Endothelial cell of umbilical vein (primary cell): Measurements from ENCODE around the gene ALK. TPM values are rescaled to one million over a fixed set of nuclear protein-coding genes. Genes with fewer than 3 reads are reported as not detected.

Source experiments
- BruUV-seq: library from RNA; stranded (reverse); fragments of 400-500 nt; replicated peaks from 2 replicates; lab custom pipeline; 2021; lab: Mats Ljungman, UMichigan
- CTCF ChIA-PET: fragments of 300-600, 350-600 bp; sonication (Branson Sonifier 250); formaldehyde crosslinking; loops from one replicate; lab custom pipeline; 2021; ENCODE audit warnings: antibody characterized with exemption, inconsistent platforms; lab: Charles Lee
- POLR2A ChIA-PET: fragments of 300-600, 350-600 bp; sonication (Branson Sonifier 250); formaldehyde crosslinking; loops from one replicate; lab custom pipeline; 2021; ENCODE audit warnings: antibody characterized with exemption, inconsistent platforms; lab: Charles Lee
- DNase-seq: peaks from one replicate; pipeline ENCODE4 v3.0.0-alpha.2; 2011; ENCODE audit warnings: low read depth, low spot score
- FAIRE-seq: peaks from 2 replicates; lab custom pipeline; 2011; peaks lifted over from hg19 to GRCh38; lab: Jason Lieb, UNC
- H2AFZ ChIP-seq: 2 replicates; pipeline ENCODE4 v1.6.0; 2012; ENCODE audit warnings: low read depth, low read length, control low read depth, inconsistent platforms
- H3K27ac ChIP-seq: 2 replicates; pipeline ENCODE4 v1.5.1; 2011; ENCODE audit warnings: low read depth, mild to moderate bottlenecking, control low read depth, low read length, moderate library complexity; ENCODE audit not compliant: insufficient read depth
- H3K27me3 ChIP-seq, 2 experiments: 2 replicates each; pipeline versions ENCODE4 v1.6.0 to v1.6.1; 2011; ENCODE audit warnings: low read length in 2 of 2, mixed read lengths in 1 of 2; ENCODE audit not compliant: control insufficient read depth in 2 of 2, insufficient read depth in 2 of 2
- H3K36me3 ChIP-seq, 2 experiments: 2 replicates in 1 of 2; 3 replicates in 1 of 2; pipeline ENCODE4 v1.5.1; 2011; ENCODE audit warnings: low read length in 2 of 2, mild to moderate bottlenecking in 1 of 2, moderate library complexity in 1 of 2; ENCODE audit not compliant: control insufficient read depth in 2 of 2, insufficient read depth in 2 of 2; ENCODE audit errors: extremely low read depth in 1 of 2
- H3K4me1 ChIP-seq: 3 replicates; pipeline ENCODE4 v1.5.1; 2011; ENCODE audit warnings: mild to moderate bottlenecking, low read length; ENCODE audit not compliant: control insufficient read depth, insufficient read depth; ENCODE audit errors: extremely low read depth
- H3K4me2 ChIP-seq: 2 replicates; pipeline ENCODE4 v1.6.1; 2011; ENCODE audit warnings: low read length, control low read depth, mixed read lengths; ENCODE audit not compliant: insufficient read depth
- H3K4me3 ChIP-seq, 3 experiments: fragments of 200-600 bp in 1 of 3; sonication (generic), shearing (Covaris generic) in 1 of 3; replicated peaks in 1 of 3; 2 replicates each; pipeline ENCODE4 v1.5.1; 2011 to 2016; ENCODE audit warnings: control low read depth in 3 of 3, low read length in 3 of 3, mild to moderate bottlenecking in 2 of 3, inconsistent platforms in 1 of 3, low read depth in 1 of 3, moderate library complexity in 1 of 3; ENCODE audit not compliant: insufficient read depth in 1 of 3
- H3K79me2 ChIP-seq: 2 replicates; pipeline ENCODE4 v1.6.0; 2012; ENCODE audit warnings: low read length, inconsistent platforms; ENCODE audit not compliant: control insufficient read depth, insufficient read depth
- H3K9ac ChIP-seq: replicated peaks from 2 replicates; pipeline ENCODE3; 2011; ENCODE audit warnings: low read length, control low read depth; ENCODE audit not compliant: insufficient read depth; ENCODE audit errors: extremely low read depth
- H3K9me1 ChIP-seq: replicated peaks from 3 replicates; pipeline ENCODE4 v1.6.0; 2011; ENCODE audit warnings: mild to moderate bottlenecking, low read length; ENCODE audit not compliant: control insufficient read depth, insufficient read depth; ENCODE audit errors: extremely low read depth
- H3K9me3 ChIP-seq: replicated peaks from 2 replicates; pipeline ENCODE4 v1.5.1; 2012; ENCODE audit warnings: low read length, inconsistent platforms; ENCODE audit not compliant: control insufficient read depth, insufficient read depth
- H4K20me1 ChIP-seq: replicated peaks from 2 replicates; pipeline ENCODE3; 2011; ENCODE audit warnings: mild to moderate bottlenecking, low read length; ENCODE audit not compliant: control insufficient read depth, insufficient read depth; ENCODE audit errors: extremely low read depth
- CTCF ChIP-seq, 2 donors: IDR thresholded peaks; 1 replicate in 1 of 2; 2 replicates in 1 of 2; pipeline ENCODE4 v1.5.1; 2011; ENCODE audit warnings: low read length in 2 of 2, mild to moderate bottlenecking in 2 of 2, moderate library complexity in 2 of 2, control low read depth in 1 of 2, inconsistent platforms in 1 of 2, low read depth in 1 of 2; ENCODE audit not compliant: insufficient read depth in 1 of 2; ENCODE audit errors: extremely low read depth in 1 of 2
- EZH2 ChIP-seq: IDR thresholded peaks from 2 replicates; pipeline ENCODE4 v1.6.1; 2012; ENCODE audit warnings: borderline replicate concordance, low read depth, mild to moderate bottlenecking, moderate library complexity, low read length, inconsistent platforms; ENCODE audit not compliant: severe bottlenecking
- FOS ChIP-seq: IDR thresholded peaks from 2 replicates; pipeline ENCODE4 v1.6.1; 2011; ENCODE audit warnings: mild to moderate bottlenecking, low read length, moderate library complexity, borderline replicate concordance; ENCODE audit not compliant: insufficient read depth
- GATA2 ChIP-seq: IDR thresholded peaks from 2 replicates; pipeline ENCODE4 v1.7.0; 2011; ENCODE audit warnings: low read depth, mild to moderate bottlenecking, moderate library complexity, mixed read lengths, low read length; ENCODE audit not compliant: insufficient read length, insufficient read depth
- MAX ChIP-seq: IDR thresholded peaks from 2 replicates; pipeline ENCODE4 v1.6.1; 2011; ENCODE audit not compliant: insufficient read depth, insufficient read length
- MYC ChIP-seq: IDR thresholded peaks from one replicate; pipeline ENCODE4 v1.6.1; 2011; ENCODE audit warnings: mild to moderate bottlenecking, low read depth, low read length
- POLR2A ChIP-seq: IDR thresholded peaks from 2 replicates; pipeline ENCODE4 v1.6.1; 2012; ENCODE audit warnings: low read depth, mild to moderate bottlenecking, control low read depth, low read length
- POLR2AphosphoS5 ChIP-seq: IDR thresholded peaks from 2 replicates; pipeline ENCODE4 v1.6.1; 2012; ENCODE audit warnings: low read depth, mild to moderate bottlenecking, control low read depth, low read length, moderate library complexity; ENCODE audit not compliant: insufficient read depth
- dilution Hi-C: fragments of 300-500 bp; cut with MboI; formaldehyde crosslinking; loops from one replicate; pipeline ENCODE4 v1.15.0; 2019; ENCODE audit warnings: low sequenced_read_pairs; ENCODE audit not compliant: extremely low pct_ligation_motif_present
- intact Hi-C: fragments of 100-400 bp; cut with micrococcal nuclease; formaldehyde crosslinking; loops from one replicate; pipeline ENCODE4 v1.10.0; 2022
- polyA plus RNA-seq, 4 experiments: library from polyadenylated mRNA; depleted of rRNA in 3 of 4; stranded (reverse) in 3 of 4; unstranded in 1 of 4; fragments of >200 nt; gene quantifications; 2 replicates each; pipeline versions ENCODE4 v1.2.1 to v1.2.3, GENCODE V29; 2011 to 2012; ENCODE audit warnings: missing spikeins in 1 of 4
- total RNA-seq: library from RNA; stranded (reverse); gene quantifications from 2 replicates; pipeline ENCODE4 v1.2.3, GENCODE V29; 2021

ALK gene
- total and polyA plus RNA-seq, 2 donors (not counting 3 experiments of a cell fraction or from before 2014, with no cell fraction given), result not detected

- DNase-seq (no peak), FAIRE-seq (no peak)
- no peak overlapping the region for H3K27ac ChIP-seq
- H3K27me3 ChIP-seq, result no peaks in the 10 kb centered on the region
- H3K4me3 ChIP-seq, result no peak overlapping the region
- ChIA-PET CTCF (no interaction called here), POLR2A (no interaction called here)
- H3K9ac ChIP-seq, result no peak overlapping the region
- no peak overlapping the region for H2AFZ ChIP-seq
- intact Hi-C loops, result no loop called here
- H3K4me2 ChIP-seq, result no peak overlapping the region
- dilution Hi-C loops, result no loop called here
- no peaks in the 10 kb centered on the region for H3K36me3 ChIP-seq
- no peaks in the 10 kb centered on the region for H4K20me1 ChIP-seq
- H3K9me3 ChIP-seq, result no peaks in the 10 kb centered on the region
- H3K4me1 ChIP-seq, result no peaks in the 10 kb centered on the region
- H3K9me1 ChIP-seq, result no peaks in the 10 kb centered on the region
- TF ChIP-seq CTCF (IDR thresholded peaks at IDR 0.05; ENCODE audit: extremely low read depth in 1 of 2, insufficient read depth in 1 of 2, low read depth in 1 of 2, low read length in 2 of 2) (no peak), EZH2 (no peak), GATA2 (no peak), POLR2A (no peak), POLR2AphosphoS5 (no peak), MAX (no peak), FOS (no peak), MYC (no peak)
- BruUV-seq, result no TSS peak
- H3K79me2 ChIP-seq, result no peaks in the 10 kb centered on the region
Measured at GRCh38 chr2:29375843-29376242, 545.5 kb downstream of the ALK start.
